Lung (tissue), 12 donors: ENCODE measurements around the gene DRC3. TPM values are rescaled to one million over a fixed set of nuclear protein-coding genes. Genes with fewer than 3 reads are reported as not detected.
"Not testable (repeated sequence)": the region's sequence is repeated elsewhere in the genome, so short reads cannot be mapped to it uniquely, and the experiment has no call there.

Source experiments
- ATAC-seq: fragments of 200-7000 bp; cut with Tn5 transposase; one replicate; pipeline ENCODE4 v1.9.1; 2020; ENCODE audit warnings: moderate number of reproducible peaks; ENCODE audit not compliant: insufficient read depth, low FRiP score
- DNase-seq, 3 donors: peaks; one replicate each; pipeline ENCODE4 v3.0.0-alpha.2; 2013 to 2017
- H3K27ac ChIP-seq, 2 donors: one replicate each; pipeline ENCODE4 v1.5.1; 2013; ENCODE audit warnings: mild to moderate bottlenecking in 2 of 2, moderate library complexity in 2 of 2, control low read depth in 1 of 2, inconsistent platforms in 1 of 2, low read depth in 1 of 2, low read length in 1 of 2
- H3K27me3 ChIP-seq, 3 donors: one replicate each; pipeline ENCODE4 v1.5.1; 2013; ENCODE audit warnings: low read length in 2 of 3; ENCODE audit not compliant: control insufficient read depth in 3 of 3, insufficient read depth in 3 of 3
- H3K36me3 ChIP-seq, 4 donors: one replicate each; pipeline ENCODE4 v1.5.1; 2013; ENCODE audit warnings: low read length in 4 of 4, mild to moderate bottlenecking in 1 of 4, moderate library complexity in 1 of 4; ENCODE audit not compliant: control insufficient read depth in 4 of 4, insufficient read depth in 4 of 4
- H3K4me1 ChIP-seq, 5 donors: one replicate each; pipeline ENCODE4 v1.5.1; 2013; ENCODE audit warnings: low read length in 5 of 5, mild to moderate bottlenecking in 2 of 5, moderate library complexity in 1 of 5; ENCODE audit not compliant: control insufficient read depth in 5 of 5, insufficient read depth in 5 of 5
- H3K4me3 ChIP-seq: one replicate; pipeline ENCODE4 v1.5.1; 2013; ENCODE audit warnings: mild to moderate bottlenecking, control low read depth, moderate library complexity
- H3K9ac ChIP-seq, 2 donors: one replicate each; pipeline ENCODE4 v1.5.1; 2013; ENCODE audit warnings: low read length in 2 of 2, control low read depth in 1 of 2; ENCODE audit not compliant: insufficient read depth in 1 of 2
- H3K9me3 ChIP-seq, 4 donors: one replicate each; pipeline ENCODE4 v1.5.1; 2013; ENCODE audit warnings: low read length in 3 of 4, mild to moderate bottlenecking in 1 of 4, moderate library complexity in 1 of 4; ENCODE audit not compliant: control insufficient read depth in 4 of 4, insufficient read depth in 3 of 4
- CTCF ChIP-seq: IDR thresholded peaks from 2 replicates; pipeline ENCODE4 v1.5.1; 2012; ENCODE audit warnings: mild to moderate bottlenecking; ENCODE audit errors: control extremely low read depth, extremely low read depth
- WGBS, 2 donors: extraction: QIAGEN DNeasy Blood & Tissue Kit; methylation state at CpG; one replicate each; pipeline ENCODE4 v1.1.7; 2013; 5-methylcytosine and 5-hydroxymethylcytosine counted together
- polyA plus RNA-seq, 2 donors: library from polyadenylated mRNA; stranded (reverse); fragments of 200-250 nt; gene quantifications; one replicate each; pipeline ENCODE4 v1.2.1, GENCODE V29; 2013
- total RNA-seq, 2 donors: library from RNA; depleted of rRNA in 1 of 2; stranded (reverse); fragments of >200 nt in 1 of 2; gene quantifications; one replicate each; pipeline ENCODE4 v1.2.1, GENCODE V29; 2014 to 2021
- donor health status: control.
- donor health status: control.
- donor health status: Bipolar disorder and iron deficiency.
- donor health status: healthy.
- donor health status: DM: yes; HTN: yes; CAD: no.

Gene DRC3
- total and polyA plus RNA-seq, 4 donors, result 6.6 to 29.5 (median 13.5) TPM

DNA sequence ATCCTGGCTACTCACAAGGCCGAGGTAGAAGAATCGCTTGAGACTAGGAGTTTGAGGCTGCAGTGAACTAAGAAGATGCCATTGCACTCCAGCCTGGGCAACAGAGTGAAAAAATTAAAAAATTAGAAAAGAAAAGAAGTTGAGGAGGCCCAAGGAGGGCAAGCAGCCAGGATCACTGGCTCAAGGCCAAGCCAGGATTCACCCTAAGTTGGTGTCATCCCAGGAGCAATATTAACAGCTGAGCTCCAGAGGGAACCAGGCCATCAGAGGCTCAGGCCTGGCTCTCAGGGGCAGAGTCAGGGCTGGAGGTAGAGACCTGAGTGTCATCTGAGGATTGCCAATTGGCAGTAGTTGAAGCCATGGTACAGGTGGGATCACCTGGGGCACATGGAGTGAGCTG is 20.7 kb downstream of the DRC3 start:
- no peak overlapping the region for H3K4me3 ChIP-seq
- H3K4me1 ChIP-seq, result no peaks in the 10 kb centered on the region
- 96 to 99% methylated on average over 2 of the region's 2 CpGs for WGBS, 2 donors
- TF ChIP-seq CTCF, result no peak
- H3K27me3 ChIP-seq, result no peaks in the 10 kb centered on the region
- no peak overlapping the region for H3K27ac ChIP-seq
- H3K9me3 ChIP-seq, result no peaks in the 10 kb centered on the region
- peaks cover 0 to 4% (median 0%) of the 10 kb centered on the region in 4 donors for H3K36me3 ChIP-seq
- no peak for ATAC-seq
- H3K9ac ChIP-seq, result no peak overlapping the region
- no peak for DNase-seq

- no peak for TF ChIP-seq CTCF
- Histone ChIP-seq H3K4me3 (no peak overlapping the region), H3K4me1 (no peaks in the 10 kb centered on the region), H3K9ac (no peak overlapping the region), H3K27me3 (no peaks in the 10 kb centered on the region), H3K36me3 (peaks cover 0 to 2% (median 0%) of the 10 kb centered on the region in 4 donors), H3K9me3 (no peaks in the 10 kb centered on the region), H3K27ac (no peak overlapping the region)
- WGBS, 2 donors, result 95 to 96% methylated on average over 12 of the region's 12 CpGs
- DNase-seq (no peak), ATAC-seq (no peak)
Observed at GRCh38 chr17:17993852-17994251, 21.2 kb downstream of the DRC3 start.

- H3K36me3 ChIP-seq, result peaks cover 0 to 2% (median 0%) of the 10 kb centered on the region in 4 donors
- 68 to 70% methylated on average over 18 of the region's 18 CpGs for WGBS, 2 donors
- no peak overlapping the region for H3K9ac ChIP-seq
- no peak overlapping the region for H3K27ac ChIP-seq
- no peaks in the 10 kb centered on the region for H3K27me3 ChIP-seq
- no peak for ATAC-seq
- no peaks in the 10 kb centered on the region for H3K4me1 ChIP-seq
- TF ChIP-seq CTCF, result no peak
- H3K9me3 ChIP-seq, result no peaks in the 10 kb centered on the region
- DNase-seq, result peak in 1 of 3 donors; percentile 25
- no peak overlapping the region for H3K4me3 ChIP-seq
Observed at GRCh38 chr17:17994271-17995069, 21.8 kb downstream of the DRC3 start.

GRCh38 chr17:17995887-17996286 is 23.2 kb downstream of the DRC3 start:
- H3K4me1 ChIP-seq, ATAC-seq, H3K27me3 ChIP-seq, H3K4me3 ChIP-seq, H3K36me3 ChIP-seq, H3K9ac ChIP-seq, H3K27ac ChIP-seq, DNase-seq, H3K9me3 ChIP-seq: not testable (repeated sequence)
- WGBS, 2 donors, result 94% methylated on average over 8 of the region's 8 CpGs
